ENCODE measurements around the gene FHIP1B. TPM values are rescaled to one million over a fixed set of nuclear protein-coding genes. Genes with fewer than 3 reads are reported as not detected.

FHIP1B gene
- total and polyA plus RNA-seq, 5 donors from 2014 or later, result 10.2 to 30.7 (median 10.3) TPM

- no peak overlapping the region for H3K4me3 ChIP-seq (ENCODE audit: low read depth, low read length)
- peaks cover 9% of the 10 kb centered on the region for H3K4me1 ChIP-seq (ENCODE audit: control insufficient read depth, insufficient read depth, low read length, poor library complexity, severe bottlenecking)
- Mint-ChIP-seq H3K9me3 (peaks cover 0 to 2% (median 0%) of the 10 kb centered on the region in 7 donors), H3K27ac (peak overlapping the region in 1 of 3 donors; percentile 67), H3K4me3 (no peak overlapping the region), H3K27me3 (no peaks in the 10 kb centered on the region), H3K4me1 (peaks cover 11 to 16% (median 12%) of the 10 kb centered on the region in 4 donors), H3K36me3 (peaks cover 11% of the 10 kb centered on the region)
- DNase-seq, result no peak
- H3K9me3 ChIP-seq (ENCODE audit: control insufficient read depth in 2 of 2, low read length in 2 of 2), result no peaks in the 10 kb centered on the region
- no peak overlapping the region for H3K27ac ChIP-seq (ENCODE audit: insufficient read depth, low read length, poor library complexity, severe bottlenecking)
- ATAC-seq (ENCODE audit: low read depth in 2 of 2), result no peak
- no peaks in the 10 kb centered on the region for H3K27me3 ChIP-seq (ENCODE audit: control insufficient read depth, insufficient read depth, low read length)
- H3K36me3 ChIP-seq (ENCODE audit: control insufficient read depth, insufficient read depth, low read length), result peaks cover 23% of the 10 kb centered on the region
Observed at GRCh38 chr11:6206456-6207180, 27.8 kb downstream of the FHIP1B start.

DNA sequence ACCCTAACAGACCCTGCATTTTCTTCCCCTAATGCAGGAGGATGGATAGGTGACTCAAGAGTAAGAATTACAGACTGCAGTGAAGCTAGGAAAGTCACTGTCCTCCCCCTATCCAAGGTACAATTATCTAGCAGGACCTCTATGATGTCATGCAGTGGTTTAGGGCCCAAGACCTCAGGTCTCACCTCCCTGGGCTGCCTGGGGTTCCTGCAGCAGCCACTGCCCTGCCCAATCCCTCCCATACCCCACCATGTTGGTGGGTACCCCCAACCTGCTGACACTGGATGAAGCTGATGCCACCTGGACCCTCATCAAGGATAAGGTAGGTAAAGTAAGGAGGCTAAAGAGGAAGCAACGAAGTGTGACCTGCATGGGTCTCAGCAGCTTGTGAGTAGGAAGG, 29.1 kb downstream of the FHIP1B start, which contains the start of gene C11orf42:
C11orf42 (plus strand) TSS at position 192 of the 400 bp plus-strand sequence; CDS start at position 251, 59 bp downstream.
- peaks cover 0 to 2% (median 0%) of the 10 kb centered on the region in 7 donors for H3K9me3 Mint-ChIP-seq
- Histone ChIP-seq H3K27me3 (ENCODE audit: control insufficient read depth, insufficient read depth, low read length) (no peaks in the 10 kb centered on the region), H3K27ac (ENCODE audit: insufficient read depth, low read length, poor library complexity, severe bottlenecking) (no peak within 1 kb of the TSS), H3K9me3 (ENCODE audit: control insufficient read depth in 2 of 2, low read length in 2 of 2) (no peaks in the 10 kb centered on the region), H3K36me3 (ENCODE audit: control insufficient read depth, insufficient read depth, low read length) (peaks cover 12% of the 10 kb centered on the region), H3K4me3 (ENCODE audit: low read depth, low read length) (no peak within 1 kb of the TSS), H3K4me1 (ENCODE audit: control insufficient read depth, insufficient read depth, low read length, poor library complexity, severe bottlenecking) (peaks cover 9% of the 10 kb centered on the region)
- no peaks in the 10 kb centered on the region for H3K27me3 Mint-ChIP-seq
- DNase-seq (no peak), ATAC-seq (ENCODE audit: low read depth in 2 of 2) (no peak)
- peak within 1 kb of the TSS in 1 of 3 donors; percentile 44 for H3K27ac Mint-ChIP-seq
- H3K4me3 Mint-ChIP-seq, result no peak within 1 kb of the TSS
- H3K36me3 Mint-ChIP-seq, result peaks cover 15% of the 10 kb centered on the region
- H3K4me1 Mint-ChIP-seq, result peaks cover 11 to 16% (median 12%) of the 10 kb centered on the region in 4 donors

DNA sequence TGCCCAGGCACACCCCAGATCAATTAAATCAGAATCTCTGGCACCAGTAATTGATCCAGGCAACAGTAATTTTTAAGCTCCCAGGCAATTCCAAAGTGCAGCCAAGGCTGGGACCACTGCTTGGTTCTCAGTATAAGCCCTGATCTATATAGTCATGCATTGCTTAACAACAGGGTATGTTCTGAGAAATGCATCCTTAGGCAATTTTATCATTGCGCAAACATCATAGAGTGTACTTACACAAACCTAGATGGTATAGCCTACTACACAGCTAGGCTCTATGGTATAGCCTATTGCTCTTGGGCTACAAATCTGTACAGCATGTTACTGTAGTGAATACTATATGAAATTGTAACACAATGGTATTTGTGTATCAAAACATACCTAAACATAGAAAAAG, 29.7 kb downstream of the FHIP1B start:
- Mint-ChIP-seq H3K9me3 (peaks cover 0 to 2% (median 0%) of the 10 kb centered on the region in 7 donors), H3K4me1 (peaks cover 11 to 16% (median 12%) of the 10 kb centered on the region in 4 donors), H3K36me3 (peaks cover 15% of the 10 kb centered on the region), H3K4me3 (no peak overlapping the region), H3K27me3 (no peaks in the 10 kb centered on the region), H3K27ac (peak overlapping the region in 1 of 3 donors; percentile 44)
- no peak for DNase-seq
- Histone ChIP-seq H3K27ac (ENCODE audit: insufficient read depth, low read length, poor library complexity, severe bottlenecking) (no peak overlapping the region), H3K27me3 (ENCODE audit: control insufficient read depth, insufficient read depth, low read length) (no peaks in the 10 kb centered on the region), H3K36me3 (ENCODE audit: control insufficient read depth, insufficient read depth, low read length) (peaks cover 9% of the 10 kb centered on the region), H3K9me3 (ENCODE audit: control insufficient read depth in 2 of 2, low read length in 2 of 2) (no peaks in the 10 kb centered on the region), H3K4me1 (ENCODE audit: control insufficient read depth, insufficient read depth, low read length, poor library complexity, severe bottlenecking) (peaks cover 9% of the 10 kb centered on the region), H3K4me3 (ENCODE audit: low read depth, low read length) (no peak overlapping the region)
- no peak for ATAC-seq (ENCODE audit: low read depth in 2 of 2)

DNA sequence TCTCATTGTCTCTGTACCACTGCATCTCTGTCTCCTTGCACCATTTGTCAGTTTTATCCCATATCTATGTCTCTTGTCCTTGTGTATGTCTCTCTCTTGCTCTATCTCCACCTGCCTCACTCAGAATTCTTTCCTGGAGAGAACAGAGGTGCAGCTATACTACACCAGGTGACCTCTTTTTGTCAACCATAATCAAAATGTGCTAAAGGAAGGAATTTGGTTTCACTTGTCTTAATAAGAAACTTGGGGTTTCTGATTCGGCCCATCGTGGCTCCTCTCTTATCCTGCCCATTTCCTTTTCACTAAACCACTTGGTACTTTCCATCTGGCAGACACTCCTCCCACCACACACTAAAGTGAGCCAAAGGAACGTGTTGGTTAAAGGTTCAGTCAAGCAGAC, 31.1 kb downstream of the FHIP1B start:
- H3K4me1 ChIP-seq (ENCODE audit: control insufficient read depth, insufficient read depth, low read length, poor library complexity, severe bottlenecking), result peaks cover 9% of the 10 kb centered on the region
- no peaks in the 10 kb centered on the region for H3K27me3 ChIP-seq (ENCODE audit: control insufficient read depth, insufficient read depth, low read length)
- ATAC-seq (ENCODE audit: low read depth in 2 of 2), result peak in 1 of 2 donors; percentile 30
- no peaks in the 10 kb centered on the region for H3K9me3 ChIP-seq (ENCODE audit: control insufficient read depth in 2 of 2, low read length in 2 of 2)
- peak in 1 of 3 donors; percentile 22 for DNase-seq
- Mint-ChIP-seq H3K36me3 (peaks cover 9% of the 10 kb centered on the region), H3K4me3 (no peak overlapping the region), H3K4me1 (peaks cover 11 to 16% (median 12%) of the 10 kb centered on the region in 4 donors), H3K27ac (peak overlapping the region in 1 of 3 donors; percentile 19), H3K27me3 (no peaks in the 10 kb centered on the region), H3K9me3 (peaks cover 0 to 2% (median 0%) of the 10 kb centered on the region in 7 donors)
- peaks cover 9% of the 10 kb centered on the region for H3K36me3 ChIP-seq (ENCODE audit: control insufficient read depth, insufficient read depth, low read length)
- no peak overlapping the region for H3K27ac ChIP-seq (ENCODE audit: insufficient read depth, low read length, poor library complexity, severe bottlenecking)
- H3K4me3 ChIP-seq (ENCODE audit: low read depth, low read length), result no peak overlapping the region

DNA sequence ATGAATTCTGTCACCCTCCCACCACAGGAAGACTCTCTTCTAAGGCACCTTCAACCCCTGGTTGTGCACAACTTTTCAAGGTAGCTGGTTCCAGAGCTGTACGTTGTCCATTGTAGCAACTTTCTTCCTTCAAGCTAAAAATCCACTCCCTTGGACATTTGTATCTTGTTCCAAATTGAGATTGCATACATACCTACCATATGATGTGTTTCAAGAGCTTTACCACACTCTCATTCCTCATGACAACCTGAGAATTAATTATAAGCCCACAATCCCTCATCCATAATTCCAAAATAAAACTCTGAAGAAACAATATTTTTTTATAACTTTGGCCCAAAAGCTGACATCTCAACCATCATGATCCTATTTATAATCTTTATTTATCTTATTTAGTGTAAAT, 32.4 kb downstream of the FHIP1B start:
- Mint-ChIP-seq H3K4me3 (no peak overlapping the region), H3K9me3 (peaks cover 0 to 2% (median 0%) of the 10 kb centered on the region in 7 donors), H3K27ac (no peak overlapping the region), H3K27me3 (no peaks in the 10 kb centered on the region), H3K36me3 (peaks cover 9% of the 10 kb centered on the region), H3K4me1 (peaks cover 11 to 16% (median 12%) of the 10 kb centered on the region in 4 donors)
- no peak overlapping the region for H3K27ac ChIP-seq (ENCODE audit: insufficient read depth, low read length, poor library complexity, severe bottlenecking)
- no peaks in the 10 kb centered on the region for H3K27me3 ChIP-seq (ENCODE audit: control insufficient read depth, insufficient read depth, low read length)
- ATAC-seq (ENCODE audit: low read depth in 2 of 2) (no peak), DNase-seq (no peak)
- H3K4me1 ChIP-seq (ENCODE audit: control insufficient read depth, insufficient read depth, low read length, poor library complexity, severe bottlenecking), result peaks cover 9% of the 10 kb centered on the region
- no peak overlapping the region for H3K4me3 ChIP-seq (ENCODE audit: low read depth, low read length)
- peaks cover 9% of the 10 kb centered on the region for H3K36me3 ChIP-seq (ENCODE audit: control insufficient read depth, insufficient read depth, low read length)
- no peaks in the 10 kb centered on the region for H3K9me3 ChIP-seq (ENCODE audit: control insufficient read depth in 2 of 2, low read length in 2 of 2)

DNA sequence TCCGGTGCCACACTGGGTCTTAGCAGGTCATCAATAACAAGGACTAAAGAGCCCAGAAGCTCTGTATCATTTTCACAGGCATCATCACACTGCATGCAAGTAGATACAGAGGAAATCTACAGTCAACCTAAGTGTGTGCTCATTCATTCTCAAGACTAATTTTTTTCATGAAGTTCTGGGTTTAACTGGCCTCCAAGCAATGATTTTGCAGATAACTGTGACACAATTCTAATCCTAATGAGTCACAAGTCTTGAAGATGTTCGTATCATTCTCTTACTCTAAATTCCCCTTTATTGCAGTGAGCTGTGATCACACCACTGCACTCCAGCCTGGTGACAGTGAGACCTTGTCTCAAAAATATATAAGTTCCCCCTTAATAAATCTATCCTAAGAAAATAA, 33.0 kb downstream of the FHIP1B start:
- no peak overlapping the region for H3K27ac ChIP-seq (ENCODE audit: insufficient read depth, low read length, poor library complexity, severe bottlenecking)
- DNase-seq, result no peak
- Mint-ChIP-seq H3K4me1 (peaks cover 11 to 16% (median 12%) of the 10 kb centered on the region in 4 donors), H3K4me3 (no peak overlapping the region), H3K27me3 (no peaks in the 10 kb centered on the region), H3K9me3 (peaks cover 0 to 2% (median 0%) of the 10 kb centered on the region in 7 donors), H3K36me3 (peaks cover 9% of the 10 kb centered on the region), H3K27ac (peak overlapping the region in 1 of 3 donors; percentile 32)
- H3K27me3 ChIP-seq (ENCODE audit: control insufficient read depth, insufficient read depth, low read length), result no peaks in the 10 kb centered on the region
- H3K4me1 ChIP-seq (ENCODE audit: control insufficient read depth, insufficient read depth, low read length, poor library complexity, severe bottlenecking), result peaks cover 9% of the 10 kb centered on the region
- H3K4me3 ChIP-seq (ENCODE audit: low read depth, low read length), result no peak overlapping the region
- no peak for ATAC-seq (ENCODE audit: low read depth in 2 of 2)
- H3K9me3 ChIP-seq (ENCODE audit: control insufficient read depth in 2 of 2, low read length in 2 of 2), result no peaks in the 10 kb centered on the region
- H3K36me3 ChIP-seq (ENCODE audit: control insufficient read depth, insufficient read depth, low read length), result peaks cover 4% of the 10 kb centered on the region

GRCh38 chr11:6200975-6201374, 33.5 kb downstream of the FHIP1B start:
- Mint-ChIP-seq H3K4me3 (no peak overlapping the region), H3K27ac (peak overlapping the region in 2 of 3 donors; percentile 10 to 32), H3K36me3 (peaks cover 9% of the 10 kb centered on the region), H3K9me3 (peaks cover 0 to 2% (median 0%) of the 10 kb centered on the region in 7 donors), H3K4me1 (peaks cover 11 to 16% (median 12%) of the 10 kb centered on the region in 4 donors), H3K27me3 (no peaks in the 10 kb centered on the region)
- Histone ChIP-seq H3K27ac (ENCODE audit: insufficient read depth, low read length, poor library complexity, severe bottlenecking) (no peak overlapping the region), H3K4me3 (ENCODE audit: low read depth, low read length) (no peak overlapping the region), H3K27me3 (ENCODE audit: control insufficient read depth, insufficient read depth, low read length) (no peaks in the 10 kb centered on the region), H3K4me1 (ENCODE audit: control insufficient read depth, insufficient read depth, low read length, poor library complexity, severe bottlenecking) (peaks cover 9% of the 10 kb centered on the region), H3K9me3 (ENCODE audit: control insufficient read depth in 2 of 2, low read length in 2 of 2) (no peaks in the 10 kb centered on the region), H3K36me3 (ENCODE audit: control insufficient read depth, insufficient read depth, low read length) (peaks cover 4% of the 10 kb centered on the region)
- no peak for ATAC-seq (ENCODE audit: low read depth in 2 of 2)
- DNase-seq, result no peak

Data from CD4-positive, CD25-positive, alpha-beta regulatory T cell (primary cell).